DND-41 (cell line): ENCODE measurements around the gene AURKB.

Experiments used
- ATAC-seq: fragments of 200-7000 bp; cut with Tn5 transposase; 3 replicates; pipeline ENCODE4 v1.9.1; 2021; ENCODE audit warnings: low read depth; ENCODE audit not compliant: insufficient read depth
- DNase-seq: peaks from one replicate; pipeline ENCODE4 v3.0.0-alpha.2; 2020
- H2AFZ ChIP-seq: 2 replicates; pipeline ENCODE4 v1.6.0; 2012; ENCODE audit warnings: low read depth, low read length
- H3K27ac ChIP-seq: 2 replicates; pipeline ENCODE4 v1.5.1; 2012; ENCODE audit warnings: low read length, inconsistent platforms
- H3K27me3 ChIP-seq: fragments of 200-600 bp; sonication (generic); 2 replicates; pipeline ENCODE4 v1.6.0; 2012; ENCODE audit warnings: low read length, mild to moderate bottlenecking, inconsistent platforms; ENCODE audit not compliant: insufficient read depth, poor library complexity
- H3K36me3 ChIP-seq: 2 replicates; pipeline ENCODE4 v1.5.1; 2012; ENCODE audit warnings: low read length, inconsistent platforms; ENCODE audit not compliant: insufficient read depth
- H3K4me1 ChIP-seq: 2 replicates; pipeline ENCODE4 v1.5.1; 2012; ENCODE audit warnings: mild to moderate bottlenecking, low read length; ENCODE audit not compliant: insufficient read depth
- H3K4me2 ChIP-seq: 2 replicates; pipeline ENCODE4 v1.6.0; 2012; ENCODE audit warnings: mild to moderate bottlenecking, moderate library complexity, low read length, inconsistent platforms; ENCODE audit not compliant: insufficient read depth
- H3K4me3 ChIP-seq, 2 experiments: fragments of 200-600 bp in 1 of 2; shearing (Covaris generic) in 1 of 2; 2 replicates each; pipeline ENCODE4 v1.5.1; 2012 to 2016; ENCODE audit warnings: inconsistent platforms in 2 of 2, low read length in 2 of 2, mild to moderate bottlenecking in 2 of 2, low read depth in 1 of 2, moderate library complexity in 1 of 2
- H3K79me2 ChIP-seq: 2 replicates; pipeline ENCODE4 v1.6.0; 2012; ENCODE audit warnings: low read length, inconsistent platforms; ENCODE audit not compliant: insufficient read depth
- H3K9ac ChIP-seq: 2 replicates; pipeline ENCODE4 v1.6.0; 2012; ENCODE audit warnings: low read depth, mild to moderate bottlenecking, inconsistent platforms, low read length, moderate library complexity
- H3K9me3 ChIP-seq: 2 replicates; pipeline ENCODE4 v1.5.1; 2012; ENCODE audit warnings: low read length, moderate library complexity, mild to moderate bottlenecking, inconsistent platforms; ENCODE audit not compliant: insufficient read depth, severe bottlenecking
- H4K20me1 ChIP-seq: 2 replicates; pipeline ENCODE4 v1.6.0; 2012; ENCODE audit warnings: low read length; ENCODE audit not compliant: insufficient read depth
- EZH2 ChIP-seq: IDR thresholded peaks from 3 replicates; pipeline ENCODE4 v1.6.1; 2012; ENCODE audit warnings: borderline replicate concordance, low read depth, mild to moderate bottlenecking, moderate library complexity, low read length, inconsistent platforms; ENCODE audit not compliant: severe bottlenecking
- TF ChIP-seq, protein P1 (sequence below): IDR thresholded peaks from 2 replicates; pipeline ENCODE4 v1.5.1; 2012; ENCODE audit warnings: borderline replicate concordance, low read length, moderate library complexity, mild to moderate bottlenecking; ENCODE audit not compliant: poor library complexity, severe bottlenecking; ENCODE audit errors: extremely low read depth

Gene AURKB

GRCh38 chr17:8227238-8227581, 16.8 kb upstream of the AURKB start:
- no peak overlapping the region for H3K4me3 ChIP-seq
- DNase-seq (no peak), ATAC-seq (no peak)
- no peaks in the 10 kb centered on the region for H4K20me1 ChIP-seq
- H3K9ac ChIP-seq = no peak overlapping the region
- H3K9me3 ChIP-seq = no peaks in the 10 kb centered on the region
- no peaks in the 10 kb centered on the region; the same call in 1 of the 2 replicates for H3K79me2 ChIP-seq
- H2AFZ ChIP-seq = no peak overlapping the region
- TF ChIP-seq, protein P1, sequence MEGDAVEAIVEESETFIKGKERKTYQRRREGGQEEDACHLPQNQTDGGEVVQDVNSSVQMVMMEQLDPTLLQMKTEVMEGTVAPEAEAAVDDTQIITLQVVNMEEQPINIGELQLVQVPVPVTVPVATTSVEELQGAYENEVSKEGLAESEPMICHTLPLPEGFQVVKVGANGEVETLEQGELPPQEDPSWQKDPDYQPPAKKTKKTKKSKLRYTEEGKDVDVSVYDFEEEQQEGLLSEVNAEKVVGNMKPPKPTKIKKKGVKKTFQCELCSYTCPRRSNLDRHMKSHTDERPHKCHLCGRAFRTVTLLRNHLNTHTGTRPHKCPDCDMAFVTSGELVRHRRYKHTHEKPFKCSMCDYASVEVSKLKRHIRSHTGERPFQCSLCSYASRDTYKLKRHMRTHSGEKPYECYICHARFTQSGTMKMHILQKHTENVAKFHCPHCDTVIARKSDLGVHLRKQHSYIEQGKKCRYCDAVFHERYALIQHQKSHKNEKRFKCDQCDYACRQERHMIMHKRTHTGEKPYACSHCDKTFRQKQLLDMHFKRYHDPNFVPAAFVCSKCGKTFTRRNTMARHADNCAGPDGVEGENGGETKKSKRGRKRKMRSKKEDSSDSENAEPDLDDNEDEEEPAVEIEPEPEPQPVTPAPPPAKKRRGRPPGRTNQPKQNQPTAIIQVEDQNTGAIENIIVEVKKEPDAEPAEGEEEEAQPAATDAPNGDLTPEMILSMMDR = no peak
- no peak for TF ChIP-seq EZH2
- H3K4me2 ChIP-seq = no peak overlapping the region
- no peaks in the 10 kb centered on the region for H3K27me3 ChIP-seq
- peaks cover 16% of the 10 kb centered on the region for H3K4me1 ChIP-seq
- H3K36me3 ChIP-seq = peaks cover 53% of the 10 kb centered on the region
- H3K27ac ChIP-seq = no peak overlapping the region

DNA sequence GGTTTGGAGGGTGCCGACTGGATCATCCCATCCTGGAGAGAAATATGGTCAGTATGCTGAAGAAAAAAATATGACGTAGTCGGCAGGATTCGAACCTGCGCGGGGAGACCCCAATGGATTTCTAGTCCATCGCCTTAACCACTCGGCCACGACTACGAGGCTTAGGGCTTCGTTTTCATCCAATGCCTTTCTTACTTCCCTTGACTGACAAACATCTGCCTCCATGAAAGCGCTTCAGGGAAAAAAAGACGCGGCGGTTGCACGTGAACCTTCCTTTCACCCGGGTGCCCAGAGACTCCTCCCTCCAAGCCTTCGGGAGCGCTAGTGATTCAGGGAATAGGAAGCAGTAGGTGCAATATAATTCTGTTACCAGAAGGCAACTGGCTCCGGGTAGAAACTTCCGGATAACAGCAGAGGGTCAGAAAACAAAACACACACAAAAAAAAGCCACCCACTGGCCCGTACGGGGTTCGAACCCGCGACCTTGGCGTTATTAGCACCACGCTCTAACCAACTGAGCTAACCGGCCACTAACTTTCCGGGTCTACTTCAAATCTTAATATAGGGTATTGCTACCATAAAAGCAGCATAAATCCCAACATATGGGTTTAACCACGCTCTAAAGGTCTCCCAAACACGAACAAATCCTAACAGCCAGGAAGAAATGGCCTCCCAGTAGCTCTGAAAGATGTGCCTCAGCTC, 16.3 kb upstream of the AURKB start:
- H3K4me1 ChIP-seq = peaks cover 20% of the 10 kb centered on the region
- H3K79me2 ChIP-seq = no peaks in the 10 kb centered on the region; the same call in 1 of the 2 replicates
- ATAC-seq = no peak
- no peak overlapping the region for H3K9ac ChIP-seq
- no peaks in the 10 kb centered on the region for H3K27me3 ChIP-seq
- H2AFZ ChIP-seq = no peak overlapping the region
- no peak overlapping the region for H3K27ac ChIP-seq
- H3K36me3 ChIP-seq = peaks cover 48% of the 10 kb centered on the region
- no peak overlapping the region for H3K4me2 ChIP-seq
- no peaks in the 10 kb centered on the region for H3K9me3 ChIP-seq
- no peak overlapping the region for H3K4me3 ChIP-seq
- no peak for DNase-seq
- TF ChIP-seq EZH2 = no peak
- TF ChIP-seq, protein P1 = no peak
- H4K20me1 ChIP-seq = no peaks in the 10 kb centered on the region

DNA sequence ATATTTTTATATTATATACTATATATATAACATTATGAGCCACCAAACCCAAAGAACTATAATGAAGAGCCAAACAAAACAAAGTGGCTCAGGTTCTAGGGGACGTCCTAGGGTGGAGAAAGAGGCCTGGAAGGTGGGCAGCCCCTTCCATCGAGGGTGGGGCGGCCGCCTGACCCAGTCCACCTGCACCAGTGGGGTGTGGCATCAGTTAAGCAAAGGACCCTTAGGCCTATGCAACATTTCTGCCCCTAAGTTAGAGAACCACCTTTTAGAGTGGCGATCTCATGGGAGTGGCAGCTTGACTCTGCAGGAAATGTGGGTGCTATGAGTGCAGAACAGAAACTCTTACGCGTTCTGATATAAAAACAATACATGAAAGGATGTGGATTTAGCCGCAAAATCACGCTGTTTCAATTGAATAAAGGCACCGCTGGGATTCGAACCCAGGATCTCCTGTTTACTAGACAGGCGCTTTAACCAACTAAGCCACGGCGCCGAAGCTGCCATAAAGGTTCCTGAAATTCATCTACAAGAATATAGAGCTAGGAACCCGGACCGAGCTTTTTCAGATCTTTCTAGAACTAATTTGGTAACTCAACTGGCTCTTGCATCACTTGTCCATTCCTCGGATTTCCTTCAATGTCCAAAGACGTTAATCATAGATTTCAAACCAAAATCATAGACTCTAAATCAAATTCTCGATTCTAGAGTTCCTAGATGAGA, 15.6 kb upstream of the AURKB start:
- H3K4me2 ChIP-seq = no peak overlapping the region
- no peak overlapping the region for H2AFZ ChIP-seq
- no peak overlapping the region for H3K4me3 ChIP-seq
- H3K36me3 ChIP-seq = peaks cover 41% of the 10 kb centered on the region
- no peak overlapping the region for H3K9ac ChIP-seq
- DNase-seq (no peak), ATAC-seq (no peak)
- H3K4me1 ChIP-seq = peaks cover 24% of the 10 kb centered on the region
- no peaks in the 10 kb centered on the region; the same call in 1 of the 2 replicates for H3K79me2 ChIP-seq
- no peaks in the 10 kb centered on the region for H3K27me3 ChIP-seq
- no peak overlapping the region for H3K27ac ChIP-seq
- no peaks in the 10 kb centered on the region for H3K9me3 ChIP-seq
- no peak for TF ChIP-seq EZH2
- TF ChIP-seq, protein P1 = no peak
- H4K20me1 ChIP-seq = no peaks in the 10 kb centered on the region
